WTC11 (cell line): ENCODE data around the gene ANKRD29. TPM values are rescaled to one million over a fixed set of nuclear protein-coding genes. Genes with fewer than 3 reads are reported as not detected.

Experiments used
- ATAC-seq: fragments of 200-7000 bp; cut with Tn5 transposase; 2 replicates; pipeline ENCODE4 v1.10.0; 2021; ENCODE audit warnings: mild to moderate bottlenecking, moderate library complexity
- CTCF ChIA-PET: fragments of 300-600 bp; sonication (Branson Sonifier 250); formaldehyde crosslinking; loops from one replicate; lab custom pipeline; 2021; ENCODE audit warnings: antibody characterized with exemption; lab: Charles Lee
- POLR2A ChIA-PET: fragments of 350-600 bp; sonication (Branson Sonifier 250); formaldehyde crosslinking; loops from one replicate; lab custom pipeline; 2021; ENCODE audit warnings: antibody characterized with exemption; lab: Charles Lee
- DNase-seq: peaks from one replicate; pipeline ENCODE4 v3.0.0; 2021; ENCODE audit warnings: low spot score
- H3K27ac Mint-ChIP-seq: 2 replicates; pipeline ENCODE4 v1.8.0; 2021; ENCODE audit warnings: mixed read lengths
- H3K27me3 Mint-ChIP-seq: 2 replicates; pipeline ENCODE4 v1.8.0; 2021; ENCODE audit warnings: low read depth, mild to moderate bottlenecking, moderate library complexity, mixed read lengths
- H3K36me3 Mint-ChIP-seq: 2 replicates; pipeline ENCODE4 v1.8.0; 2021; ENCODE audit warnings: mixed read lengths
- H3K4me1 Mint-ChIP-seq: 2 replicates; pipeline ENCODE4 v1.8.0; 2022; ENCODE audit warnings: mixed read lengths
- H3K4me3 Mint-ChIP-seq: 2 replicates; pipeline ENCODE4 v1.8.0; 2021; ENCODE audit warnings: mild to moderate bottlenecking, moderate library complexity, mixed read lengths
- H3K9me3 Mint-ChIP-seq: 2 replicates; pipeline ENCODE4 v1.8.0; 2021; ENCODE audit warnings: mixed read lengths
- ATF1 ChIP-seq: sonication (generic); formaldehyde crosslinking; IDR thresholded peaks from 2 replicates; pipeline ENCODE4 v1.8.1; 2023; ENCODE audit warnings: mild to moderate bottlenecking, moderate library complexity, missing genetic modification reagents
- ATF2 ChIP-seq: sonication (generic); formaldehyde crosslinking; IDR thresholded peaks from 2 replicates; pipeline ENCODE4 v1.8.1; 2022; ENCODE audit warnings: low read depth, missing genetic modification reagents, borderline replicate concordance
- E2F5 ChIP-seq: sonication (generic); formaldehyde crosslinking; IDR thresholded peaks from 2 replicates; pipeline ENCODE4 v1.8.1; 2022; ENCODE audit warnings: mild to moderate bottlenecking, moderate library complexity, missing genetic modification reagents
- ERG ChIP-seq: fragments of 250-450 bp; sonication (Bioruptor Pico); IDR thresholded peaks from 2 replicates; pipeline ENCODE4 v1.8.0; 2021; ENCODE audit warnings: mild to moderate bottlenecking
- ETV6 ChIP-seq: sonication (generic); formaldehyde crosslinking; IDR thresholded peaks from 2 replicates; pipeline ENCODE4 v1.8.1; 2022; ENCODE audit warnings: mild to moderate bottlenecking, missing genetic modification reagents
- FOXP4 ChIP-seq: sonication (generic); formaldehyde crosslinking; IDR thresholded peaks from 2 replicates; pipeline ENCODE4 v1.8.0; 2022; ENCODE audit warnings: mild to moderate bottlenecking, missing genetic modification reagents
- GRHL2 ChIP-seq: fragments of 250-450 bp; sonication (Bioruptor Pico); IDR thresholded peaks from 2 replicates; pipeline ENCODE4 v1.8.0; 2022; ENCODE audit warnings: mild to moderate bottlenecking, moderate library complexity; ENCODE audit not compliant: insufficient replicate concordance, severe bottlenecking
- MAX ChIP-seq: sonication (generic); formaldehyde crosslinking; IDR thresholded peaks from 2 replicates; pipeline ENCODE4 v1.8.0; 2022; ENCODE audit warnings: mild to moderate bottlenecking, missing genetic modification reagents
- MXD4 ChIP-seq: fragments of 250-450 bp; sonication (Bioruptor Pico); IDR thresholded peaks from 2 replicates; pipeline ENCODE4 v1.8.0; 2021; ENCODE audit warnings: mild to moderate bottlenecking, moderate library complexity, borderline replicate concordance
- NR1H2 ChIP-seq: sonication (generic); formaldehyde crosslinking; IDR thresholded peaks from 2 replicates; pipeline ENCODE4 v1.9.0; 2021; ENCODE audit warnings: mild to moderate bottlenecking, moderate library complexity, missing genetic modification reagents
- PREB ChIP-seq: sonication (generic); formaldehyde crosslinking; IDR thresholded peaks from 2 replicates; pipeline ENCODE4 v1.8.1; 2022; ENCODE audit warnings: mild to moderate bottlenecking, missing genetic modification reagents, moderate library complexity, borderline replicate concordance
- SP1 ChIP-seq: sonication (generic); formaldehyde crosslinking; conservative IDR thresholded peaks from 2 replicates; pipeline ENCODE4 v1.8.1; 2022; ENCODE audit warnings: missing genetic modification reagents
- STAT6 ChIP-seq: sonication (generic); formaldehyde crosslinking; conservative IDR thresholded peaks from 2 replicates; pipeline ENCODE4 v1.8.1; 2023; ENCODE audit warnings: mild to moderate bottlenecking, low read depth, missing genetic modification reagents, moderate library complexity
- TEAD4 ChIP-seq: sonication (generic); formaldehyde crosslinking; IDR thresholded peaks from 2 replicates; pipeline ENCODE4 v1.8.0; 2022; ENCODE audit warnings: mild to moderate bottlenecking, missing genetic modification reagents
- TP53 ChIP-seq: sonication (generic); formaldehyde crosslinking; IDR thresholded peaks from 2 replicates; pipeline ENCODE4 v1.8.1; 2023; ENCODE audit warnings: mild to moderate bottlenecking, missing genetic modification reagents
- ZMAT4 ChIP-seq: fragments of 250-450 bp; sonication (Bioruptor Pico); IDR thresholded peaks from 2 replicates; pipeline ENCODE4 v1.9.0; 2021; ENCODE audit warnings: mild to moderate bottlenecking
- ZNF281 ChIP-seq: sonication (generic); formaldehyde crosslinking; IDR thresholded peaks from 2 replicates; pipeline ENCODE4 v1.8.0; 2023; ENCODE audit warnings: mild to moderate bottlenecking, missing genetic modification reagents
- ZNF317 ChIP-seq: sonication (generic); formaldehyde crosslinking; IDR thresholded peaks from 2 replicates; pipeline ENCODE4 v1.8.1; 2023; ENCODE audit warnings: low read depth, mild to moderate bottlenecking, moderate library complexity, missing genetic modification reagents, borderline replicate concordance
- total RNA-seq: library from RNA; stranded (reverse); gene quantifications from 3 replicates; pipeline ENCODE4 v1.2.3, GENCODE V29; 2021

Gene ANKRD29
- total RNA-seq, 1 experiment from 2014 or later = 4.9 TPM

- TF ChIP-seq GRHL2 (CRISPR knock-in tag) (no peak), SP1 (no peak), TEAD4 (CRISPR knock-in tag) (no peak), FOXP4 (CRISPR knock-in tag) (no peak), ATF2 (CRISPR knock-in tag) (no peak), PREB (CRISPR knock-in tag) (no peak)
Observed at GRCh38 chr18:23675896-23676295, 13.2 kb upstream of the ANKRD29 start (continued).

- Mint-ChIP-seq H3K4me1 (peaks cover 6% of the 10 kb centered on the region), H3K9me3 (peaks cover 11% of the 10 kb centered on the region), H3K36me3 (no peaks in the 10 kb centered on the region), H3K4me3 (no peak overlapping the region), H3K27me3 (peaks cover 4% of the 10 kb centered on the region), H3K27ac (no peak overlapping the region)
- ATAC-seq (no peak), DNase-seq (no peak)
- ChIA-PET CTCF (no interaction called here), POLR2A (no interaction called here)
- TF ChIP-seq ERG (CRISPR knock-in tag) (no peak), ZMAT4 (CRISPR knock-in tag) (no peak), NR1H2 (no peak), STAT6 (CRISPR knock-in tag) (no peak), MXD4 (CRISPR knock-in tag) (no peak), MAX (no peak), TEAD4 (CRISPR knock-in tag) (no peak), ZNF281 (CRISPR knock-in tag) (no peak), ATF1 (no peak), E2F5 (no peak), ZNF317 (CRISPR knock-in tag) (no peak), ETV6 (CRISPR knock-in tag) (no peak), TP53 (no peak)
Observed at GRCh38 chr18:23675236-23675635, 12.5 kb upstream of the ANKRD29 start.
